GM12872 (cell line): Measurements from ENCODE around the gene RTN4IP1.

Source experiments
- TF ChIP-seq, protein P1 (sequence below): IDR thresholded peaks from 3 replicates; pipeline ENCODE4 v1.5.1; 2011; ENCODE audit warnings: low read depth, mild to moderate bottlenecking, low read length, moderate library complexity; ENCODE audit not compliant: insufficient read depth

Gene RTN4IP1

DNA sequence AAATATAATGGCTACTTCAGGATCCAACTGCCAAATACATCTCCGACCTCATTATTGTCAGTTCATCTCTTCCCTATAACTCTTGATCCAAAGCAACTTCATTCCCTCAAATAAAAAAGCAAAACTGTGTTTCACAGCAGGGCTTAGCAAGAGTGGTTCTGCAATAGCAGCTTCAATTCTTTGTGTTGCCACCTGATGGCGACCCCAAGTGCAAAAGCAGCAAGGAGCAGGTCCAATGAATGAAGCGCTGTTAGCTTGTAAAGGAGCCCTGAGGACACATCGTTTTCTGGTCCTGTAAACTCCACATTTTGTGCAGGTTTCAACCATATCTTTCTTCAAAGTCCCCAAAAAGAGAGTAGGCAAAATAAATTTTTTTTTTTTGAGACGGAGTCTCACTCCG is 19.6 kb downstream of the RTN4IP1 start:
- TF ChIP-seq, protein P1, sequence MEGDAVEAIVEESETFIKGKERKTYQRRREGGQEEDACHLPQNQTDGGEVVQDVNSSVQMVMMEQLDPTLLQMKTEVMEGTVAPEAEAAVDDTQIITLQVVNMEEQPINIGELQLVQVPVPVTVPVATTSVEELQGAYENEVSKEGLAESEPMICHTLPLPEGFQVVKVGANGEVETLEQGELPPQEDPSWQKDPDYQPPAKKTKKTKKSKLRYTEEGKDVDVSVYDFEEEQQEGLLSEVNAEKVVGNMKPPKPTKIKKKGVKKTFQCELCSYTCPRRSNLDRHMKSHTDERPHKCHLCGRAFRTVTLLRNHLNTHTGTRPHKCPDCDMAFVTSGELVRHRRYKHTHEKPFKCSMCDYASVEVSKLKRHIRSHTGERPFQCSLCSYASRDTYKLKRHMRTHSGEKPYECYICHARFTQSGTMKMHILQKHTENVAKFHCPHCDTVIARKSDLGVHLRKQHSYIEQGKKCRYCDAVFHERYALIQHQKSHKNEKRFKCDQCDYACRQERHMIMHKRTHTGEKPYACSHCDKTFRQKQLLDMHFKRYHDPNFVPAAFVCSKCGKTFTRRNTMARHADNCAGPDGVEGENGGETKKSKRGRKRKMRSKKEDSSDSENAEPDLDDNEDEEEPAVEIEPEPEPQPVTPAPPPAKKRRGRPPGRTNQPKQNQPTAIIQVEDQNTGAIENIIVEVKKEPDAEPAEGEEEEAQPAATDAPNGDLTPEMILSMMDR = peak; percentile 51

DNA sequence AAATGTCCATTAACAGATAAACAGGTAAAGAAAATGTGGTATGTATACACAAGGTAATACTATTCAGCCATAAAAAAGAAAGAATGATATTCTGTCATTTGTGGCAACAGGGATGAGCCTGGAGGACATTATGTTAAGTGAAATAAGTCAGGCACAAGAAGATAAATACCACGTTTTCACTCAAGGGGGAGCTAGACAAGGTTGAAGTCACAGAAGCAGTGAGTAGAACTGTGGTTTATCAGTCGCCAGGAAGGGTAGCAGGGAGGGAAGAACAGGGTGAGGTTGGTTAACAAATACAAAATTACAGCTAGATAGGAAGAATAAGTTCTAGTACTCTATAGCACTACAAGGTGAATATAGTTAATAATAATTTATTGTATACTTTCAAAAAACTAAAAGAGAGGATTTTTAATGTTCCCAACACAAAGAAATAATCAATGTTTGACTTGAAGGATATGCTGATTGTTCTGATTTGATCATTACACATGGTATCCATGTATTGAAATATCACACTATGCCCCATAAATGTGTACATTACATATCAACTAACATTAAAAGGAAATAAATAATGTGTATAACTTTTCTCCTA is 21.1 kb downstream of the RTN4IP1 start:
- TF ChIP-seq, protein P1 = peak; percentile 69

DNA sequence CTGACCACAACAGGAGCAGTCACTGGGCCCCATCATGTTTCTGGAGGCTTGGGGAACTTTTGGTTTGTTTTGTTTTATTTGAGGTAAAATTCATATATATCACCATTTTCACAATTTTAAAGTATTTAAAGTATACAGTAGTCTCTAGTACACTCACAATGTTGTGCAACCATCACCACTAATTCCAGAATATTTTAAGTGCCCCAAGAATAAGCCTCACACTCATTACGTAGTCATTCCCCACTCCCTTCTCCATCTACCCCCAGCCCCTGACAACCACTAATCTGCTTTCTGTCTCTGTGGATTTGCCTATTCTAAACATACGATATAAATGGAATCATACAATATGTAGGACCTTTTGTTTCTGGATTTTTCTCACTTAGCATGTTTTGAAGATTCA is 29.0 kb downstream of the RTN4IP1 start:
- TF ChIP-seq, protein P1 = no peak

DNA sequence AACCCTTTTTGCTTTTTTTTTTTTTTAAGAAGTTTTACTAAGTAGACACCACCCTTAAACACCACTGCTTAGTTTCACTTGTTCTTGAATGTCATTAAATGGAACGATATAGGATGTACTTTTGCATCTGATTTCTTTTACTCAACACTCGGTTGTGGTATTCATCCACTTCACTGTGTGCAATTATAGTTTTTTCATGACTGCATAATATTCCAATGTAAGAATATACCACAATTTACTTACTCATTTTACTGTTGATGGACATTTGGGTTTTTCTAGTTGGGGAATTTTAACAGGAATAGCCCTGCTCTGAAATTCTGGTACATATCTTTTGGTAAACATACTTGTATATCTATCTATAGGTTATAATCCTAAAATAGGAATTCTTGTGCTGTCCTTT is 29.9 kb downstream of the RTN4IP1 start:
- TF ChIP-seq, protein P1 = no peak

DNA sequence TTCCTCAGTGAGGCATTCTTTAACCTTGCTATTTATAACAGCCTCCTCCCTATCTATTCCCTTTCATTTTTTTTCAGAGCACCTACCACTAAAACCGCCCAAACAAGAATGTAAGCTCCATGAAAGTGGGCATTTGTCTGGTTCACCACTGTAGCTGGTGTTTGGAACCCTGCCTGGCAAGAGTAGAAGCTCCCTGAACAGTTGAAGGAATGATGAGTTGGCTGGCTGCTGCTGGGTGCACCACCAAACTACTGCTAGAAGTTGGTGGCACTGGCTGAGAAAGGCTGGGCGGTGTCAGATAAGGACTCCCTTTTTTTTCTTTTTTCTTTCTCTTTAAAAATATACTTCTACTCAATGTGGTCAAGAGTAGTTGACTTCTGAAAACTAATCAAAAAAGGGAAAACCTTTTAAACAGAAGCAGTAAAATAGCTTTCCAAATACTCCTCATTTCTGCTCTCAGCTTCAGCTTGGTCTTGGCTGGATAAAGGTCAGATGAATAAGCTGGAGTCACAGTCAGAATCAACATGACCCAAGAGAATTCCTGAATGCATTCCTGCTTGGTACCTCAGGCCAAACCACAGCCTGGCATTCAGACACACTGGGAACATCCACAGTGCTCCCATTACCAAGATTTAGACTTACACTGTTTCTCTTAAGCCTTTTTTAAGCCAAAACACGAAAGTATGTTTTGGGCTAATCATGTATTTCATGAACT is 38.0 kb downstream of the RTN4IP1 start:
- TF ChIP-seq, protein P1 = no peak

DNA sequence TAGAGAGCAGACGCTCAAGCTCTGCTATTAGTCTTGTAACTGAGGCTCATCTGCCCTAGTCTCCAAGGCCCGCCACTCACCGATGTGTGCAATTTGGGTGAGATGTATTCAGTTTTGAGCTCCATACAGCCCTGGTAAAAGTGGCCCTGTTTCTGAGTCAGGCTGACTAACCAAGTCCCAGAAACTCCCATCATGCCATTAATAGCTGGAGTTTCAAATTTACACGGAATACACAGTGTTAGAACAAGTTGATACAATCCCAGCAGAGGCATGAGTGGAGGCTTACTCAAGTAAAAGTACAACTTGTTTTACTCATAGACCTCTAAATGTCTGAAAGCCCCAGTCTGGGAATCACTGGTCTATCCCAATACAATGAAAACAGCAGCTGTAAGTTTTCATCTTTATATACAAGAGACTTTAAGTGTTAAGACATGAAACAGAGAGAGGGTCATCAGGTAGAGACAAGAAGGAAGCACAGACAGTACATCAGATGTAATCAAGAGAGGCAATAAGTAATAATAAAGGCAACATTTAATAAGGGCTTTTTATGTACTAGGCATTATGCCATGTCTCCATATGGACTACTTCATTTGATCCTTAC is 42.4 kb downstream of the RTN4IP1 start:
- TF ChIP-seq, protein P1 = no peak

DNA sequence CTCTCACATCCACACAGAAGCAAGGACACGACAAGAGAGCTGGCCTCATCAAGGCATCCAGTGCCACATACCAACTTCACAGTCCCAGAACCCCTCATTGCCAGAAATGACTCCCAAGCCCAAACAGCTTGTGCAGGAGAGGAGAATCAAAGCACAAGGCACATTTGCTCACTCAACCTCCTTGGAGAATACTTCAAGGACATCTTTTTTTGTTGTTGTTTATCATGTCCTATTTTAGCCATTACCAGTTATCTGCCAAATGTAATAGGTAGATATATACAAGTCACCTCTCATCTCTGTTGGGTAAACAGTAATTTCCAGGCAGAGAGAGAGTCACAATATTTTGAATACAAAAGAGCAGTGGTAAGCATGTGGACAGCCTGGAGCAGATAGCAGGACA is 47.8 kb downstream of the RTN4IP1 start:
- TF ChIP-seq, protein P1 = no peak
